ENCODE measurements around the gene LYPLAL1.

- TF ChIP-seq CTCF (IDR thresholded peaks at IDR 0.05) (no peak), POLR2A (IDR thresholded peaks at IDR 0.05) (no peak)
These were observed 857 bp upstream of the LYPLAL1 start for GRCh38 chr1:219172821-219173220.

Data from thyroid gland (tissue), 4 donors.